NCI-H187 treated with DMSO at 0.1 percent for 48 hours (cell line): ENCODE data around the gene OSBPL5.

ENCODE experiments used
- DNase-seq: peaks from one replicate; lab custom pipeline; 2025; lab: John Stamatoyannopoulos, UW

The OSBPL5 gene, protein sequence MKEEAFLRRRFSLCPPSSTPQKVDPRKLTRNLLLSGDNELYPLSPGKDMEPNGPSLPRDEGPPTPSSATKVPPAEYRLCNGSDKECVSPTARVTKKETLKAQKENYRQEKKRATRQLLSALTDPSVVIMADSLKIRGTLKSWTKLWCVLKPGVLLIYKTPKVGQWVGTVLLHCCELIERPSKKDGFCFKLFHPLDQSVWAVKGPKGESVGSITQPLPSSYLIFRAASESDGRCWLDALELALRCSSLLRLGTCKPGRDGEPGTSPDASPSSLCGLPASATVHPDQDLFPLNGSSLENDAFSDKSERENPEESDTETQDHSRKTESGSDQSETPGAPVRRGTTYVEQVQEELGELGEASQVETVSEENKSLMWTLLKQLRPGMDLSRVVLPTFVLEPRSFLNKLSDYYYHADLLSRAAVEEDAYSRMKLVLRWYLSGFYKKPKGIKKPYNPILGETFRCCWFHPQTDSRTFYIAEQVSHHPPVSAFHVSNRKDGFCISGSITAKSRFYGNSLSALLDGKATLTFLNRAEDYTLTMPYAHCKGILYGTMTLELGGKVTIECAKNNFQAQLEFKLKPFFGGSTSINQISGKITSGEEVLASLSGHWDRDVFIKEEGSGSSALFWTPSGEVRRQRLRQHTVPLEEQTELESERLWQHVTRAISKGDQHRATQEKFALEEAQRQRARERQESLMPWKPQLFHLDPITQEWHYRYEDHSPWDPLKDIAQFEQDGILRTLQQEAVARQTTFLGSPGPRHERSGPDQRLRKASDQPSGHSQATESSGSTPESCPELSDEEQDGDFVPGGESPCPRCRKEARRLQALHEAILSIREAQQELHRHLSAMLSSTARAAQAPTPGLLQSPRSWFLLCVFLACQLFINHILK

GRCh38 chr11:3165152-3165705, at the start of gene OSBPL5:
TSS of gene OSBPL5 (minus strand) at chr11:3165310. CDS start at chr11:3129148, 36,162 bp downstream.
- DNase-seq: no peak

GRCh38 chr11:3214420-3214699, 49.2 kb upstream of the OSBPL5 start:
- DNase-seq: no peak

- DNase-seq: no peak
Measured at GRCh38 chr11:3213659-3214419, 48.7 kb upstream of the OSBPL5 start.

- DNase-seq: no peak
Measured at GRCh38 chr11:3208272-3208671, 43.2 kb upstream of the OSBPL5 start.

GRCh38 chr11:3207526-3208189, 42.5 kb upstream of the OSBPL5 start:
- DNase-seq: no peak

- DNase-seq: no peak
Measured at GRCh38 chr11:3206922-3207204, 41.8 kb upstream of the OSBPL5 start.

DNA sequence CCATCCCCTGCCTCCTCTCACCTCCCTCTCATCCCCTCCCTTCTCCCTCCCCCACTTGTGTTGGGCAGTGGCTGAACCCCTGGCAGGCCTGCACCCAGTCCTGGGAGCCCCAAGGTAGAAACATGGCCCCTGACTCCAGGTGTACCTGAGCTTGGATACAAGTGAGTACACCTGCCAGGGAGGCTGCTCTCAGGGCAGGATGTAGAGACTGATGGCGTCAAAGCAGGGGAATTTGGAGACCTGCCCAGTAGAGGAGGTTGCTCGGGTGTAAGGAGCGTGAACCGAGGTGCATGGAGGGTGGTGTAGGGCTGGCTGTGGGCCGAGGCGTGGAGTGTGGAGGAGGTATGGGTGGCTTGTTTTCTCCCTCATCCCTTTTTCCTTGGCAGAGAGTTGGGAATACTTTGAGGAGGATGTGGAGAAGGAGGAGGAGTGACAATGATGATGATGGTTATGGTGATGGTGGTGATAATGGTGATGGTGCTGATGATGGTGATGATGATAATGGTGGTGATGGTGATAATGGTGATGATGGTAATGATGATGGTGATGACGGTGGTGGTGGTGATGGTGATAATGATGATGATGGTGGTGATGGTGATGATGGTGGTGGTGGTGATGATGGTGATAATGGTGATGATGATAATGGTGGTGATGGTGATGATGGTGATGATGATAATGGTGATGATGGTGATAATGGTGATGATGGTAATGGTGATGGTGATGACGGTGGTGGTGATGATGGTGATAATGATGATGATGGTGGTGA, 41.2 kb upstream of the OSBPL5 start:
- no peak for DNase-seq

GRCh38 chr11:3205261-3206155, 40.4 kb upstream of the OSBPL5 start:
- DNase-seq: no peak

GRCh38 chr11:3204141-3205015, 39.3 kb upstream of the OSBPL5 start:
- DNase-seq: no peak

GRCh38 chr11:3203221-3204043, 38.3 kb upstream of the OSBPL5 start:
- DNase-seq: no peak

- no peak for DNase-seq
Measured at GRCh38 chr11:3202759-3203158, 37.6 kb upstream of the OSBPL5 start.

DNA sequence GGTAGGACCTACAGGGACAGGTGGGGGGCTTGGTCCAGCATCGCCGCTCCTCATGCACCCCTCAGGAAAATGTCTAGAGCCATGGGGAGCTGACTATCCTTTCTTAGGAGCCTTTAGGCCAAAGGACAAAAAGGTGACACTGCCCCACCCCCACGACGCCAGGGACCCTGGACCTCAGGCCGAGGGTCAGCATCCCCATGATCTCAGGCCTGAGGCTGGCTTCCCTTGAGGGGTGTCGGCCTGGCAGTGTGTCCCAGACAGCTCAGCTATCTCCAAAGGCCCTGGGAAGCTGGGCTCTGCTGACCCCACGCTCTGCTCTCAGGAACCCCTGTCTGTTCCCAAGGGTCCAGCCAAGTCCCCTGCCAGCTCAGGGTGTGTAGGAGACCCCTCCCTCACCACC, 37.2 kb upstream of the OSBPL5 start:
- no peak for DNase-seq

DNA sequence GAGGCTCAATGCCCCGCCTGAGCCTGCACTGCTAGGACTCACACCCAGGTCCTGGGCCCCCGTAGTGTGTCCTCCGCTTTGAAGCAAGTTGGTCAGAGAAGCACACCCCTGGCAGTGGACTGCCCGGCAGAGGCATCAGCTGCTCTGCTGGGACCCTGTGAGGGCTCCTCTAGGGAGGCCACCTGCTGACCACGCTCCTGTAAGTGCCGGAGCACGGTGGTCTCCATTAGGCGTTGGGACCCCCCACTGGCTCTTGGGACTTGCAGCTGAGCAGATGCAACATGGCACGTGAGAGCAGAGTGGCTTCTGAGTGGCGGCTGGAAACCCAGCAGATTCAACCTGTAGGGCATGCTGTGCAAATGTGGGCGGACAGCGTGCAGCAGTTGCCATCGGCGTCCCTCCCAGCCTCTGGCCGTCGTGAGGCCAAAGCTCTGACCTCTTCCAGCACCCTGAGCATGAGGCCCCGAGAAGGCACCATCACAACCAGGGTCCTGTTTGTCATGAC, 36.6 kb upstream of the OSBPL5 start:
- no peak for DNase-seq

DNA sequence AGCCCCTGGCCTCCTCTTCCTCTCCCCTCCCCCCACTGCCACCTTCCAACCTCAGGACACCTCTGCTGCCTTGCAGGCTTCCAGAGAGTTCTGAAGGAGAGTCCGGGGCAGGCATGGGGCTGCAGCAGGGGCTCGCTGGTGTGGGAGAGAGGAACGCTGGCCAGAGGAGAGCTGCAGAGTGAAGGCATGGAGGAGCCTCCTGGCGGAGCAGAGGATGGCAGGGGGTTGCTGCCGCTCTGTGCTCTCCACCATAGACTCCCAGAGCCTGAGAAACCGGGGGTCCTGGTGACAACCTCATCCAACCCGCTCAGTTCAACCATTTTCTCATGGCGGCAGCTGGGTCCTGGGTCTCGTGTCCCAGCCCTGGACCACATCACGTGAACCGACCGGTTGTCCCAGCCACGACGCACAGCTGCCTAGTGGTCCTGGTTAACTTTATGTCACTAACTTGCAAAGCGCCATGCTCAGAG, 36.0 kb upstream of the OSBPL5 start:
- no peak for DNase-seq

DNA sequence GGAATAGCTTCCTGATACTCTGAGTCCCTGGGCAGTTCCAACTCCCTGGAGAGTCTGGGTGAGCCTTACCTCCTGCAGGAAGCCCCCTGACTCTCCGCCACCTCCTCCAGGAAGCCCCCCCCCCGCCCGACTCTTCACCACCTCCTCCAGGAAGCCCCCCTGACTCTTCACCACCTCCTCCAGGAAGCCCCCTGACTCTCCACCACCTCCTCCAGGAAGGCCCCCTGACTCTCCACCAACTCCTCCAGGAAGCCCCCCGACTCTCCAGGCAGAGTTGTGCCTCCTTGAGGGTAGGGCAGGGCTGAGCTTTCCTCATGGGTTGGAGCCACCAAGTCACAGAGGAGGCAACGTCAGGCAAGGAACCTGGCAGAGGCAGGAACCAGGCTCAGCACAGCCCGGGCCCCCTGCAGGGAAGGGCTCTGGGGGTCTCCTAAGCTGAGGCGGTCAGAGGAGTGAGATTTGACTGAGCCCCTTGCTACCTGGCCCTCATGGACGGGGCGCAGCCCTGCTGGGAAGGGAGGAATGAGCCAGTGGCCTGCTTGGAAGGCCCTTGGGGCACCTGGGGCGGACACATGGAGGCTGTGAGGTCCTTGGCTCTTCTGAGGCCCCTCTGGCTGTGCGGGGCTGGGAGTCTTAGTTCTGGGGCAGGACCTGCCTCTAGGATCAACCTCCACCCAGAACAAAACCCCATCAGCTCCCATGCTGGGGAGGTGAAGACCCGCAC, 35.4 kb upstream of the OSBPL5 start:
- DNase-seq: no peak

DNA sequence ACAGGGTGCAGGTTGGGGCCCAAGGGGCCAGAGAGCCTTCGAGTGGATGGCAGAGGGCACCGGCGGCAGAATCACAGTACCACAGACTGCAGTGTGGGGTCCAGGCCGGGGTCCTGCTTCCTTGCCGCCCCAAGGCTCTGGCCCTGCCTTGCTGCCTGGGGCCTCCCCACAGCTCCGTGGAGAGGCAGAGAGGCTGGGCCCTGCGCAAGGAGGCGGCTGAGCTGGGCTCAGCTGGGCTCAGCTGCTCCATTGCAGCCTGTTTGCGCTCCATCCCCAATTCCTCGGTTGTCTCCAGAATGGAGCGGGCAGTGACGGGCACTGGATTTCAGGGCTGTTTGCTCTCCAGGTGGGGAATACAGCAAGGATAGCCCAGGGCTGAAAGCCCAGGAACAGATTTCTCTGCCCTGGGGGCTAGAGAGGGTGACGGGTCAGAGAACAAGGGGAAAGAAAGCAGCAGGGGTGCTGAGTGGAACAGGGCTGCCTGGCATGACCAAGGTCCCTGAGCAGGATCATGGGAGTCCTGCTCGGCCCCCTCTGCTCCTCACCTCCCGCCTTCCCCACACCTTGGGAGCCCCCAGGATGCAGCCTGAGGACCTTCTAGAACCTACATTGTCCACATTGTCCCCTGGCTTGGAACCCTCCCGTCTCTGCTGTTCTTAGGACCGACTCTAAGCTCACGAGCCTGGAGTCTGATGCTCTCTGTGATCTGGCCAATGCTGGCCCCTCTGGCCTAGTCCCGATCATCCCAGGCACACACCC, 34.6 kb upstream of the OSBPL5 start:
- DNase-seq: no peak
